ENCODE measurements around the gene DEPDC5. TPM values are rescaled to one million over a fixed set of nuclear protein-coding genes. Genes with fewer than 3 reads are reported as not detected.

DEPDC5 gene
- total RNA-seq, 1 donor = 25.9 TPM

DNA sequence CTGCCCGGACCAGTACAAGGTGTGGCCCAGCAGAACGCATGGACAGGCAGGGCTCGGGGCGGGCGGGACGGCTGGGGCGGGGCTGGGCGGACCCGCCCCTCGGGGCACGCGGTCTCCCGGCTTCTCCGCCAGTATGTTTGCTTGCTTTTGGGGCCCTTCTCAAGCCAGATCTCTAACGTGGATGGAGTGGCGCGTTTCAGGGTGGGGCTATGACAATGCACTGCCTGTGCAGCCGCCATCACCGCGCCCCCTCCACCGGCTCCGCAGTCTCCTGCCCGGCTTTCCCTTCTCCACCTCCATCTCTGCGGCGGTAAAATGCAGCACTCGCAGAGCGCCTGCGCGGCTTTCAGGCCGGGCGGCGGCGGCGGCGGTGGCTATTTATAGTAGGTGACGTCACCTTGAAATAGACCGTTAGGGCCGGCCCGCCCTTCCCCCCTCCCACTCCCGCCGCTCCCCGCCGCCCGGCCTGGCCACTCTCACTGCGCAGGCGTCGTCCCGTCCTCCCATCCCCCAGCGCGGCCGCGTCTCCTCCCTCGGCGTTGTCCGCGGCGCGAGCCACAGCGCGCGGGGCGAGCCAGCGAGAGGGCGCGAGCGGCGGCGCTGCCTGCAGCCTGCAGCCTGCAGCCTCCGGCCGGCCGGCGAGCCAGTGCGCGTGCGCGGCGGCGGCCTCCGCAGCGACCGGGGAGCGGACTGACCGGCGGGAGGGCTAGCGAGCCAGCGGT is 190.3 kb downstream of the DEPDC5 start, which contains the start of gene YWHAH:
YWHAH (plus strand) TSS at position 558 of the 722 bp plus-strand sequence. CDS start 199 bp downstream, outside the sequence.
- Histone ChIP-seq H3K27me3 (ENCODE audit: insufficient read depth, low read length) (no peaks in the 10 kb centered on the region), H3K4me3 (ENCODE audit: low read length) (peak within 1 kb of the TSS; percentile 73)

DNA sequence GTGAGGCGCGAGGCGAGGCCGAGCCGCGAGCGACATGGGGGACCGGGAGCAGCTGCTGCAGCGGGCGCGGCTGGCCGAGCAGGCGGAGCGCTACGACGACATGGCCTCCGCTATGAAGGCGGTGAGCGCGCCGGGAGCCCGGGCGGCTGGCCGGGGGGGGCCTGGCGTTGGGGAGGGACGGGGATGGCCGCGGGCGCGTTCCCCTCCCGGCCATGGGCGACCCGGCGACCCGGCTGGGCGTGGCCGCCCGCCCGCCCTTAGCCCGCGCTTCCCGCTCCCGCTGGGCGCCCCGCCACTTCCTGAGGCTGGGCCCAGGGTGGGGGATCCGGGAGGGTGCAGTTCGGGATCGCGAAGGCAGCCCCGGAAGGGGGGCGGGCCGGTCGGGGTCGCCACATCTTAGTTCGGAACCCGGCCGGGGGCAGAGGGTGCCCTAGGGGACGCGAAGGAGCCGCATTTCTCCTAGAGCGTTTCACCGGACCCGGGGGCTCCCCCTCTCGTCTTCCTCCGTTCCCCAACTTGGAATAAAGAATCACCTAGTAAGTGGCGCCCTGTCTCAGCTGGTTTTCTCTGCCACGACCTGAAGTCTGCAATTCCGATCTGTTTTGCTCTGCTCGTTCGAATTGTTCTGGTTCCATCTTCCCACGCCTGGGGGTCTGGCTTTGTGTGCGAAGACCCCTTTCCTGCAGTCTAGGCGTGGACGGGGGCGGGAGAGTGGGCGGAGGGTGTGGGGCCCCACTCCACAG is 191.1 kb downstream of the DEPDC5 start:
- peak overlapping the region; percentile 73 for H3K4me3 ChIP-seq (ENCODE audit: low read length)
- H3K4me1 ChIP-seq (ENCODE audit: insufficient read depth, low read length) = peaks cover 42% of the 10 kb centered on the region
- no peaks in the 10 kb centered on the region for H3K27me3 ChIP-seq (ENCODE audit: insufficient read depth, low read length)
- no peaks in the 10 kb centered on the region for H3K9me3 ChIP-seq (ENCODE audit: low read depth, low read length)

More for the DNA sequence above, 190.3 kb downstream of the DEPDC5 start, which contains the start of gene YWHAH:
- Histone ChIP-seq H3K4me1 (ENCODE audit: insufficient read depth, low read length) (peaks cover 42% of the 10 kb centered on the region), H3K9me3 (ENCODE audit: low read depth, low read length) (no peaks in the 10 kb centered on the region)

DNA sequence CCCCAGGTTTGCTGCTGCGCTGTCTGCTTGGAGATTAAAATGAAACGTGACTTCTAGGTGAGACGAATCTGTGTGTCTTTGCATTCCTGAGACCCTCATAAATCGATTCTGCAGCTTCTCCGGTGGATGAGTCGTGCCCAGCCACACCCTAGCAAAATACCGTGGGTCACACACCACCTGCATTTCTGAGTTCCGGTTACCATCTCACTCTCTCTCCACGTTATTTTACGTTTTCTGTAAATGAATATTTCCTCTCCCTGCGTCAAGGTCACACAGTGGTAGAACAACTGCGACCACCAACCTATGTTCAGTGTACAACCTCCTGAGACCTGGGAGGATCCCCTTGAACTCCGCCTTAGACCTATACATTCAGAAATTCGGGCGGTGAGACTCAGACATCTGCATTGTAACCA is 191.6 kb downstream of the DEPDC5 start:
- H3K9me3 ChIP-seq (ENCODE audit: low read depth, low read length) = no peaks in the 10 kb centered on the region
- H3K4me3 ChIP-seq (ENCODE audit: low read length) = peak overlapping the region; percentile 73
- peaks cover 42% of the 10 kb centered on the region for H3K4me1 ChIP-seq (ENCODE audit: insufficient read depth, low read length)
- H3K27me3 ChIP-seq (ENCODE audit: insufficient read depth, low read length) = no peaks in the 10 kb centered on the region

DNA sequence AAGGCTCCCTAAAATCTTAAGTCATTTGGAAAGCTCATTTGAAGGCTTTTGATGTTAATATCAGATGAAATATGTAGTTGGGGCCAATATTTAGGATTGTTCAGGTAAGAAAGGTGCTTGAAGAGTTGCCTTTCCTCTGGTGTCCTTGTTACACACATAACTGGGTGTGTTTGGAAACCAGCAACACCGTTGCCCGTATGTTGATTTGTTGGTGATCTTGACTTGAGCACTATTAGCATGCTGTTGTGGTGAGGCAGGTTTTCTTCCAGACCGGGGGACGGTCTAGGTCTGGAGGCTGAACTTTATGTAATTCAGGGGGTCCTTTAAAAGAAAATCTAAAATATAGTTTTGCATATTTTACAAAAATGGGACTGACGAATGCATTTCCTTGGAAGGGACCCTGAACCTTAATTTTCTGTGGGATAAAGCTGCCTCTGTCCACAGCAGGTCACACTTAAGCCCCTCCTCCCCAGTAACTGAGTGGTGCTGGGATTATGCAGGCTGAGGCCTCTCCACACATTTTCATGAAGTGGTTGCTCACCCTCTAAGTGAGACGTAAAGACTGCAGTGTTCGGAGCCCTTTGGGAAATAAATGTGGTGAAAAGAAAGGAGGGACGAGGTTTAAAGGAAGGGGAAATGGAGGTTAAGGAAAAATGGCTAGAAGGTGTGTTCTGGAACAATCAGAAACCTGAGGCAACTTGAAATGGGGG is 192.3 kb downstream of the DEPDC5 start:
- H3K9me3 ChIP-seq (ENCODE audit: low read depth, low read length) = no peaks in the 10 kb centered on the region
- H3K27me3 ChIP-seq (ENCODE audit: insufficient read depth, low read length) = no peaks in the 10 kb centered on the region
- peaks cover 42% of the 10 kb centered on the region for H3K4me1 ChIP-seq (ENCODE audit: insufficient read depth, low read length)
- H3K4me3 ChIP-seq (ENCODE audit: low read length) = peak overlapping the region; percentile 73

DNA sequence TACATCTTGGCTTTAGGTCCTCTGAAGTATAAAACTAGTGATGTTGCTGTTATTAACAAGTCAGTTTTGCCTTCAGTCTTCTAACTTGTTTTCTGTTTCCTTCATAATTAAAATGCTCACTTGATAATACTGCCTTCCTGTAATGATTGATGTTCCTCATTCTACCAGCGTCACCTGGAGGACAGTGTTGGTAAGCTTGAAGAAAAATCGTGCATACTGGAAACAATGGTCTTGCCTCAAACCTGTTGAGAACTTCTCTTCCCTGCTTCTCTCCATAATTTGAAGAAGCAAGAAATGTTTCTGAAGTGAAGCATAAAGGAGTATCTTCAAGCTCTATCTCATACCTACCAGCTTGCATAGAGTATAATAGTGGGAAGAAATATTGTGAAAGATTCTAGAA is 193.5 kb downstream of the DEPDC5 start:
- Histone ChIP-seq H3K4me3 (ENCODE audit: low read length) (no peak overlapping the region), H3K4me1 (ENCODE audit: insufficient read depth, low read length) (peaks cover 53% of the 10 kb centered on the region), H3K9me3 (ENCODE audit: low read depth, low read length) (no peaks in the 10 kb centered on the region), H3K27me3 (ENCODE audit: insufficient read depth, low read length) (no peaks in the 10 kb centered on the region)

DNA sequence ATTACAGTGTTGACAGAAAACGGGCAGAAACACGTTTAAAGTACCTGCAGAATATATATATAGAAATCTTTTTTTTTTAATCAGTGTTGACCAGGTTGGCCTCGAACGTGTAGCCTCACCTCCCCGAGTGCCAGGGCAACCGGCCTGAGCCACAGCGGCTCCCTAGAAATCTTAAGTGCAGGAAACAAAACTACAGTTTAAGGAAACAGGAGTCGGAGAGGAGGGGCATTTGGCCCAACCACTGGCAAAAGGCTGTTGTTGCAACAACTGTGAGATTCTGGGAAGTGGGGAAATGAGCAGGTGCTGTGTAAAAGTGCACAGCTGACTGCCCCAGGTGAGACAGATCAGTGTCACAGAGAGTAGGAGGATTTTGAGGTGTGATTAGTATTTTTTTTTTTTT is 194.2 kb downstream of the DEPDC5 start:
- Histone ChIP-seq H3K9me3 (ENCODE audit: low read depth, low read length) (no peaks in the 10 kb centered on the region), H3K4me1 (ENCODE audit: insufficient read depth, low read length) (peaks cover 49% of the 10 kb centered on the region), H3K27me3 (ENCODE audit: insufficient read depth, low read length) (no peaks in the 10 kb centered on the region), H3K4me3 (ENCODE audit: low read length) (no peak overlapping the region)

DNA sequence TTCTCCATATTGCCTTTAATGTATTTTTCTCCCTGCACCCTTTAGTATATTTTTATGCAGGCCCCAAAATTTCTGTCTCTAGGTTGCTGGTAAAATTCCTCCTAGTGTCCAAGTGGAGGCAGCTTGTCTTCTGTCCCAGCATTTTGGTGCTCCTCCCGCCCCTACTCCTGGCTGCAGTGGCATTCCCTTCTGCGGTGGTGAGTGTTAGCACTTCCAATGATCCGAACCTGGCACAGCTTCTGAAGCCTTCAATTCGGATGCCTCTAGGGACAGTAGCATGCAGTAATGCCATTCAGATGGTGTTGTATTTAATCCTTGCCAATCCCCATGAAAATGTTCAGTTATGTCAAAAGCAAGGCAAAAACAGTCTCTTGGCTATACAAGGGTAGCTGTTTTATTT is 196.4 kb downstream of the DEPDC5 start:
- Histone ChIP-seq H3K4me3 (ENCODE audit: low read length) (no peak overlapping the region), H3K9me3 (ENCODE audit: low read depth, low read length) (no peaks in the 10 kb centered on the region), H3K27me3 (ENCODE audit: insufficient read depth, low read length) (no peaks in the 10 kb centered on the region), H3K4me1 (ENCODE audit: insufficient read depth, low read length) (peaks cover 52% of the 10 kb centered on the region)

DNA sequence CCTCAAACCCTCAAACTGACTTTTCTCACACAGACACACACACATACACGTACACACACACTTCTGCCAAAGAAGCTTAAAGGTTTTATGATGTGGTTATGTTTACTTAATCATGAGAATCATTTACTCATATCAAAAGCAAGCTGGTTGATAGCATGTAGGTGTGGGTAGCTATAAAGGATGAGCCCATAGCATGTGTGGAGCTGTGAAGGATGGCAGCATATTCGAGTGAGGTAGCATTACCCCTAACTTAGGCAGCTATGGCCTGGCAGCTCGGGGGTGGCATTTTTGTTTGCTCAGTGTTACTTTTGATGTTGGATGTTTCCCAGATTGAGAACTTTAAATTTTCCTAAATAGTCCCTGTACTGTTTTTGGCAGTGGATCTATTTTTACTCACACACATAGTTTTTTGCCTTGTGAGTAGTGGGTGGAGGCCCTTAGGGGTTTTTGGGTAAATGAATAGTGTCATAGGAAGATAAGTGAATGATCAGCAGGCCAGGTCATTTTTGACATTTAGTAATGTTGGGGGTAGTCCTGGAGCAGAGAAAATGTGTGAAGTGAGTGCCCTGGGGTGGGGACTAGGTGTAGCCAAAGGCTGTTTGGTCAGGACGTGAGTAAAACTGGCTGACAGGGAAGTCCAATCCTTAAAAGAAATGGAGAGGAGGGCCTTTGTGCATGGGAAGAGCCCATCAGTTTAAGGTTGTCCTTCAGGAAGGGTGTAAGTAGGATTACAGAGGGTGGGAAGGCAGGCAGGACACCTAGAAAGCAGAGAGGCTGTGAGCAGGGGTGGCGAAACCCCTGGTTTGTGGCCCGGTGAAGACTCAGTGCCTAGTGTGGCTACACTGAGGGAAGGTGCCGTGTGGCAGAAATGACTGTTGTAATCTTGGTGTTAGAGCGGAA is 197.6 kb downstream of the DEPDC5 start:
- Histone ChIP-seq H3K27me3 (ENCODE audit: insufficient read depth, low read length) (no peaks in the 10 kb centered on the region), H3K4me3 (ENCODE audit: low read length) (no peak overlapping the region), H3K9me3 (ENCODE audit: low read depth, low read length) (no peaks in the 10 kb centered on the region), H3K4me1 (ENCODE audit: insufficient read depth, low read length) (peaks cover 40% of the 10 kb centered on the region)

DNA sequence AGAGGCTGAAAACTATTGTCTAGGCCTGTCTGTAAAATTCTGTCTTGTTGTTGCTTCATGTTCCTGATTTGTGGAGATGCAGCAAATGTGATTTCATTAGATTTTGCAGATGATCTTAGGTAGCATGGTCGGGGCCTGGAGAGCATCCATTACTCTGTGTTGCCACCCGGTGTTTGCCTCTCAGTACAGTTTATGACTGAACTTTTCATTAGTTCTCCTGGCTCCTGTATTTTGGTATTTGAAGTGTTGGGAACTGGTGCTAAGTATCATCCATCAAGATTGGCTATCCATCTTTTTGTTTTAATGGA is 198.2 kb downstream of the DEPDC5 start:
- H3K4me1 ChIP-seq (ENCODE audit: insufficient read depth, low read length) = peaks cover 34% of the 10 kb centered on the region
- H3K4me3 ChIP-seq (ENCODE audit: low read length) = no peak overlapping the region
- H3K27me3 ChIP-seq (ENCODE audit: insufficient read depth, low read length) = no peaks in the 10 kb centered on the region
- H3K9me3 ChIP-seq (ENCODE audit: low read depth, low read length) = no peaks in the 10 kb centered on the region

DNA sequence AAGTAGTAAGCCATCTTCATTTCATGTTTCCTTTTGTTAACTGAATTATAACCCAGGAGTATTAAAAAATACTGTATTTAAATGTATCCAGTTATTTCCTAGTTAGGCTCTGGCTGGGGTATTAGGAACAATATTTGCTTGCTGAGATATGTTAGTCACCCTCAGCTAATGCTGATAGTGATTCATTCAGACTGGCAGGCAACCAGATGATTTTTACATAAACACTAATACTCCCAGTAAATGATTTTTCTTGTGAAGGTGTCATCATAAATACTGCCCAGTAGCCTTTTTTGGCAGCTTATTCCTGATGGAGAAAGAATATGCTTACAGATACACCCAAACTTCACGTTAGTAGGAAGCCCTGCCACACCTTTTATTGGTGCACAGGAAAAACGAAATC is 198.7 kb downstream of the DEPDC5 start:
- Histone ChIP-seq H3K4me3 (ENCODE audit: low read length) (no peak overlapping the region), H3K9me3 (ENCODE audit: low read depth, low read length) (no peaks in the 10 kb centered on the region), H3K4me1 (ENCODE audit: insufficient read depth, low read length) (peaks cover 31% of the 10 kb centered on the region), H3K27me3 (ENCODE audit: insufficient read depth, low read length) (no peaks in the 10 kb centered on the region)

DNA sequence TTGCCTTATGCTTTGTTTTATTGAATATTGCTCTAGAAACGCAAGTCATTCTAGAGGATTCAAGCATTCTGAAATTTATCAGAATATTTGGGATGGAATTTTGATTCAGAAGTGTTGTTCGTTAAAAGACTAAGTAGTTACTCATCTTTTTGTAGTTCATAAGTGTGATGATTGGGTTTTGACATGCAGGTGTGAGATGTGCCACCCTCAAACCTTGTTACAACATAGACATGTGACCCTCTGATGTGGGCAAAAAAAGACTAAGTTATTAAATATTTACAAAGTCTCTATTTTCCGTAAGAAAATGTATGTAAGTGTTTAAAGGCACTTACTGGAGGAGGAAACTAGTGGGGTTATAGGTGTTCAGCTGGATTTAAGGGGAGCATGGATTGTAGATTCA is 199.4 kb downstream of the DEPDC5 start:
- H3K9me3 ChIP-seq (ENCODE audit: low read depth, low read length) = no peaks in the 10 kb centered on the region
- peaks cover 27% of the 10 kb centered on the region for H3K4me1 ChIP-seq (ENCODE audit: insufficient read depth, low read length)
- no peak overlapping the region for H3K4me3 ChIP-seq (ENCODE audit: low read length)
- H3K27me3 ChIP-seq (ENCODE audit: insufficient read depth, low read length) = no peaks in the 10 kb centered on the region

DNA sequence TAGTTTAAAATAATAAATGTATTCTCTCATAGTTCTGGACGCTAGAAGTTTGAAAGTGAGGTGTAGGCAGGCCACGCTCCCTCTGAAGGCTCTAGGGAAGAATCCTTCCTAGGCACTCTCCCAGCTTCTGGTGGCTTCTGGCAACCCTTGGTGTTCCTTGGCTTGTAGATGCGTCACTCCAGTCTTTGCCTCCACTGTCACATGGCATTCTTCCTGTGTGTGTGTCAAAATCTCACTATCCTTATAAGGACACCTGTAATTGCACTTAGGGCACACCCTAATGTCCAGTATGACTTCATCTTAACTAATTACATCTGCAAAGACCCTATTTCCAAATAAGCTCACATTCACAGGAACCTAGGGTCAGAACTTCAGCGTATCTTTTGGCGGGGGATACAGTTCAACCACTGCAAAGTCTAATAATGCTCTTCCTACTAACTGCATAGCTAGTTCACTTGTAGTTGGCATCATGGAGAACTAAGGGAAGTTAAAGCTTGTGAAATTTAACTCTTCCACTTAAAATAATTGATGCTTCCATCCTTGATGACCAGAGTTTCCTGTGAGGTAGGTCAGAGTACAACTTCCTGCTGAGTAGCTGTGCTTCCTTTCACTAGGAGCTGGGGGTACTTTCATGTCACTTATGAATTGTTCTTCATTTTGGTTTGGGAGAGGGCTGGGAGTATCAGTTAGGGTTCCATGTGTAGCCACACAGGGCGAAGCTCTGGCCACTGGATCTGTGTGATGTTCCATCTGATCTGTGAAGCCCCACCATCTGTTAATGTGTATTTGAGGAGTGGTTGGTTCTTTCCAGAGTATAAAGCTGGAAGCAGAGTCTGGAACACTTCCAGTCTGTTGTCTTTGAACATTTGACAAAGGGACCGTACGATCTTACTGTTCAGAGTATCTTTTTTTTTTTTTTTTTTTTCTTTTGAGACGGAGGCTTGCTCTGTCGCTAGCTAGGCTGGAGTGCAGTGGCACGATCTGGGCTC is 201.0 kb downstream of the DEPDC5 start:
- Histone ChIP-seq H3K4me3 (ENCODE audit: low read length) (no peak overlapping the region), H3K27me3 (ENCODE audit: insufficient read depth, low read length) (no peaks in the 10 kb centered on the region), H3K9me3 (ENCODE audit: low read depth, low read length) (no peaks in the 10 kb centered on the region), H3K4me1 (ENCODE audit: insufficient read depth, low read length) (peaks cover 26% of the 10 kb centered on the region)

DNA sequence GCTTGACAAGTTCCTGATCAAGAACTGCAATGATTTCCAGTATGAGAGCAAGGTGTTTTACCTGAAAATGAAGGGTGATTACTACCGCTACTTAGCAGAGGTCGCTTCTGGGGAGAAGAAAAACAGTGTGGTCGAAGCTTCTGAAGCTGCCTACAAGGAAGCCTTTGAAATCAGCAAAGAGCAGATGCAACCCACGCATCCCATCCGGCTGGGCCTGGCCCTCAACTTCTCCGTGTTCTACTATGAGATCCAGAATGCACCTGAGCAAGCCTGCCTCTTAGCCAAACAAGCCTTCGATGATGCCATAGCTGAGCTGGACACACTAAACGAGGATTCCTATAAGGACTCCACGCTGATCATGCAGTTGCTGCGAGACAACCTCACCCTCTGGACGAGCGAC is 202.5 kb downstream of the DEPDC5 start:
- no peaks in the 10 kb centered on the region for H3K27me3 ChIP-seq (ENCODE audit: insufficient read depth, low read length)
- peaks cover 24% of the 10 kb centered on the region for H3K4me1 ChIP-seq (ENCODE audit: insufficient read depth, low read length)
- no peaks in the 10 kb centered on the region for H3K9me3 ChIP-seq (ENCODE audit: low read depth, low read length)
- no peak overlapping the region for H3K4me3 ChIP-seq (ENCODE audit: low read length)
